Fibroblast of the aortic adventitia (primary cell): Measurements from ENCODE around the gene PITPNM3. TPM values are rescaled to one million over a fixed set of nuclear protein-coding genes. Genes with fewer than 3 reads are reported as not detected.

Experiments used
- DNase-seq: peaks from one replicate; pipeline ENCODE4 v3.0.0-alpha.2; 2010; ENCODE audit warnings: low read depth
- H3K4me3 ChIP-seq: 2 replicates; pipeline ENCODE4 v1.5.1; 2011; ENCODE audit warnings: low read depth, mild to moderate bottlenecking, control low read depth, low read length, moderate library complexity
- total RNA-seq: library from RNA; depleted of rRNA; stranded (reverse); fragments of >200 nt; gene quantifications from 2 replicates; pipeline ENCODE4 v1.2.3, GENCODE V29; 2012; ENCODE audit warnings: low replicate concordance
- TF ChIP-seq, protein P1 (sequence below): IDR thresholded peaks from 2 replicates; pipeline ENCODE4 v1.5.1; 2011; ENCODE audit warnings: mild to moderate bottlenecking, low read length, control low read depth, inconsistent platforms; ENCODE audit not compliant: insufficient read depth

Gene PITPNM3
- total RNA-seq, 1 donor: 1.3 TPM

- TF ChIP-seq, protein P1, sequence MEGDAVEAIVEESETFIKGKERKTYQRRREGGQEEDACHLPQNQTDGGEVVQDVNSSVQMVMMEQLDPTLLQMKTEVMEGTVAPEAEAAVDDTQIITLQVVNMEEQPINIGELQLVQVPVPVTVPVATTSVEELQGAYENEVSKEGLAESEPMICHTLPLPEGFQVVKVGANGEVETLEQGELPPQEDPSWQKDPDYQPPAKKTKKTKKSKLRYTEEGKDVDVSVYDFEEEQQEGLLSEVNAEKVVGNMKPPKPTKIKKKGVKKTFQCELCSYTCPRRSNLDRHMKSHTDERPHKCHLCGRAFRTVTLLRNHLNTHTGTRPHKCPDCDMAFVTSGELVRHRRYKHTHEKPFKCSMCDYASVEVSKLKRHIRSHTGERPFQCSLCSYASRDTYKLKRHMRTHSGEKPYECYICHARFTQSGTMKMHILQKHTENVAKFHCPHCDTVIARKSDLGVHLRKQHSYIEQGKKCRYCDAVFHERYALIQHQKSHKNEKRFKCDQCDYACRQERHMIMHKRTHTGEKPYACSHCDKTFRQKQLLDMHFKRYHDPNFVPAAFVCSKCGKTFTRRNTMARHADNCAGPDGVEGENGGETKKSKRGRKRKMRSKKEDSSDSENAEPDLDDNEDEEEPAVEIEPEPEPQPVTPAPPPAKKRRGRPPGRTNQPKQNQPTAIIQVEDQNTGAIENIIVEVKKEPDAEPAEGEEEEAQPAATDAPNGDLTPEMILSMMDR: no peak
- H3K4me3 ChIP-seq: no peak overlapping the region
- DNase-seq: no peak
Observed at GRCh38 chr17:6446516-6447100, 109.7 kb downstream of the PITPNM3 start.

DNA sequence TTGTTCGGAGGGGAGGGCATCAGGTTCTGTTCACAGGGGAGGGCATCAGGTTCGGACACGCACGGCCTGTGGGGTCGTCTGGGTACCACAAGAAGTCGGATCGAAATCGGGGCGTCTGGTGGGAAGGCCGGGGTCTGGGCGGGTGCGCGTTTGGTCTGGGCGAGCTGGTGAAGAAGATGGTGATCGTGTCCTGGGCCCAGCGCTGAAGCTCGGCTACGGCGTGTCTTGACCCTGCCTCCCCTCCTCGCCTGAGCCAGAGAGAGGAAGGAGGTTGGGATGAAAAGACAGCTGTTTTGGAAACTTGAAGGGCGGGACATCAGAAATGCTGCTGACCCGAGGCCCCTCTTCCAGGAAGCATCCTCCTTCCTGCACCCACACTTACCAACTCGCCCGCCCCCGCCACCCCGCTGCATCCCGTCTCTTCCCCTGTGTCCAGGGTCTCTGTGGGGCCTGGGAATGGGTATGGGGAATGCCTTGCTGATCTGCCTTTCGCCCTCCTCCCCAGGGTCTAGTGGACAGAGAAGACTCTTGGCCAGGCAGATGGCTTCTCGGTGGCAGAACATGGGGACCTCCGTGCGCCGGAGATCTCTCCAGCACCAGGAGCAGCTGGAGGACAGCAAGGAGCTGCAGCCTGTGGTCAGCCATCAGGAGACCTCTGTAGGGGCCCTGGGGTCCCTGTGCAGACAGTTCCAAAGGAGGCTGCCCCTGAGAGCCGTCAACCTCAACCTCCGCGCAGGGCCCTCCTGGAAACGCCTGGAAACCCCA, 111.6 kb downstream of the PITPNM3 start:
- TF ChIP-seq, protein P1: no peak
- H3K4me3 ChIP-seq: peak overlapping the region; percentile 78
- DNase-seq: no peak

GRCh38 chr17:6443692-6444570, 112.4 kb downstream of the PITPNM3 start, which contains the start of gene PIMREG:
PIMREG (plus strand) TSS chr17:6444455; CDS start chr17:6445111, 656 bp downstream.
- DNase-seq: peak; percentile 82
- peak within 1 kb of the TSS; percentile 78 for H3K4me3 ChIP-seq
- TF ChIP-seq, protein P1: no peak

- no peak overlapping the region for H3K4me3 ChIP-seq
- TF ChIP-seq, protein P1: no peak
- no peak for DNase-seq
Observed at GRCh38 chr17:6442775-6443174, 113.6 kb downstream of the PITPNM3 start.

- H3K4me3 ChIP-seq: no peak overlapping the region
- DNase-seq: no peak
- TF ChIP-seq, protein P1: no peak
Observed at GRCh38 chr17:6439951-6440350, 116.4 kb downstream of the PITPNM3 start.

DNA sequence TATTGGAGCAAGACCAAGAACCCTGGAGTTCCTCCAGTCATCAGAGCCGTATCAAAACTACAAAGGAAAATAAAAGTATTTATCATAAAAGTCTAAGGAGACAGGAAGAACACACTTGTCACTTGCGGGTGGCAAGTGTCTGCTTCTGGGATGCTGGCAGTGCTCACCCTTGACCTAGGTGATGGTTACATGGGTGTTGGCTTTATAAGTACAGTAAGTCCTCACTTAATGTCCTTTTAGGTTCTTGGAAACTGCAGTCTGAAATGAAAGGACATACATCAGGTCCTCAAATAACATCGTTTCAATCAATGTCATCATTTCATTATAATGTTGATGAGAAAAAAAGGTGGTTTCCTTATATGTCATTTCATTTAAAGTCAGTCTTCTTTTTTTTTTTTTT, 118.4 kb downstream of the PITPNM3 start:
- H3K4me3 ChIP-seq: no peak overlapping the region
- no peak for DNase-seq
- TF ChIP-seq, protein P1: no peak
